Activated T-helper 9 cell treated with anti-CD3 and anti-CD28 coated beads, Interleukin-2, amount 50 U/mL, for 16 hours (primary cell): ENCODE data around the gene LHX2.

Experiments used
- DNase-seq: peaks from one replicate; pipeline ENCODE4 v3.0.0-alpha.2; 2020; ENCODE audit warnings: low read depth

Gene LHX2

DNA sequence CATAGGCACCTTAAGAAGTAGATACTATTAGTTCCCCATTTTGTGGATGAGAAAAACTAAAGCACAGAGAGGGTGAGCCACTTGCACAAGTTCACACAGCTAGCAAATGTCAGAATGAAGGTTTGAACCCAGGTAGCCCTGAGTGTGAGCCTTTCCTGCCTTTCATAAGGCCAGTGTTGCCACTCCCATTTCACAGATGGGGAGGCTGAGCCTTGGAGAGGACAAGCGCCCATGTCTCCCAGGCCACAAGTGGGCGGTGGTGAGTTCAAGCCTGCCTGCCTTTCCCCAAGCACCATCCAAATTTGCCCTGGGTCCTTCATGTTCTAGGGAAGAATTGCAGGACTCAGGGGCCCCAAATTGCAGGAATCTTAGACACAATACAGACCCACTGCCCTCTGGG, 50.6 kb downstream of the LHX2 start:
- DNase-seq = no peak

DNA sequence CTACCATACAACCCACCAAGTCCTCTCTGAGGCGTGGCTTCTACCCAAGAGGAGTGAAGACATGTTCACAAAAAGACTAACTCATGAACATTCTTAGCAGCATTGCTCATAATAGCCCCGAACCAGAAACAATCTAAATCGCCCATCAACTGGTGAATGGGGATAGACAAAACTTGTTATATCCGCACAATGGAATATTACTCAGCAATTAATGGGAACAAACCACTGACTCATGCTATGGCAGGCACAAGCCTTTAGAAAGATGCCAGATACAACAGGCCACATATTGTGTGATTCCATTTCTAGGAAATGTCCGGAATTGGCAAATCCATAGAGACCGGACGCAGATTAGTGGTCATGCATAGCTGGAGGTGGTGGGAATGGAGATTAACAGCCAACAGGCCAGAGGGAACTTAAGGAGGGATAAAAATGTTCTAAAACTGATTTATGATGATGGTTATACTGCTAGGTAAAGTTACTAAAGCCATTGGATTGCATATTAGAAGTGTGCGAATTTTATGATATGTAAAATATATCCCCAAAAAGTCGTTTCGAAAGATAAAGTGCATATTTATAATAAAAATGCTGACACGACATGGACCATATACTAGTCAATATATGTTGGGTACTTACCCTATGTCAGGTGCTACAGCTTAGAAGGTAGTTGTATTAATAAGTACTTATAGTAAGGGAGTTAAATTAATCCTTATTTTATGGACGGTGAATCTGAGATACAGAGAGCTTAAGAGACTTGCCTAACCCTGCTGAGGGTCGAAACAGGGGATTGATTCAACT, 55.4 kb downstream of the LHX2 start:
- DNase-seq = no peak

DNA sequence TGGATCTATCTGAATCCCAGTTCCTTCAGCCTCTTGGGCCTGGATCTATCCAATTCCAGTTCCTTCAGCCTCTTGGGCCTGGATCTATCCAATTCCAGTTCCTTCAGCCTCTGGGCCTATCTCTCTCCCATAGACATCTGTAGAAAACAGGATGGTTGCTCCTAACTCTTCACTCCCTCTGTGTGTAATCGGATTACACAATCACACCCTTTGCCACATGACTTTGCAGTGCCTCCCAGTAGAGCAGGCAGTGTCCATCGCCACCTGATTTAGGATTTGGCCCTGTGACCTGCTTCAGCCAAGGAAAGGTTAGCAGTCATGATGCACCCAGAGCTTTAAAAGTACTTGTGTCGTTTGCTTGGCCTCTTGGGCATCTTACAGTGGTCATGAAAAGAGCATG, 56.7 kb downstream of the LHX2 start:
- no peak for DNase-seq

DNA sequence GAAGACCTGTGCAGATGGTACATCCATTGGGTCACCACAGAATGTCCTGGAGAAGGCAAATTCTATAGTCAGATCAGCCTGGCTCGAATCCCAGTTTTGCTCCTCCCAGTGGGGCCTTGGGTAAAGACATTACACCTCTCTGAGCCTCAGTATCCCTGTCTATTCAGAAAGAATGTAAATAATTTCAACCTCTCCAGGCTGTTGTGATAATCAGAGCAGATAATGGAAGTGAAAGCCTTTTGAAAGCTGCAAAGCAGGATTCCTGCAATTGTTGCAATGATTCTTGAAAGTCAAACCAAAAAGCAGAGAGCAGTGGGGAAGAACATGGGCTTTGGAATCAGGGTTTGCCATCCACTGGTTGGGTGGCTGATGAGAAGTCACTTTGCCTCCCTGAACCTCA, 63.2 kb downstream of the LHX2 start:
- DNase-seq = no peak

DNA sequence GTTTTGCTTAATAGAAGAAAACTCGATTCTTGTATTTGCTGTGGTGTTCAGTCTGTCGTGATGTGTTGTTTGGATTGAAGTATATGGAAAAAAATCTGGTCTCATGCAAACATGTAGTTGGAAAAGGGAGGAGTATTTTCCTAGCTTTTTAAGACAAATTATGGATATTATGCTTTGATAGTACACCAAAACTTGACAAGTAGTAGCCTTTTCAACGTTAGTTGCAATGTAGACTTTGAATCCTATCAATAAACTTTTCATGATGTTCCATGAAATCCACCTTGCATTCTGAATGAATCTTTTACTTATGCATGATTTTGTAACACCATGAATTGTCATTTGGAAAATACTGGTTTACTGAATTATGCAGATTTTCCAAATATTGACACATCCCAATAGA, 64.2 kb downstream of the LHX2 start:
- no peak for DNase-seq

DNA sequence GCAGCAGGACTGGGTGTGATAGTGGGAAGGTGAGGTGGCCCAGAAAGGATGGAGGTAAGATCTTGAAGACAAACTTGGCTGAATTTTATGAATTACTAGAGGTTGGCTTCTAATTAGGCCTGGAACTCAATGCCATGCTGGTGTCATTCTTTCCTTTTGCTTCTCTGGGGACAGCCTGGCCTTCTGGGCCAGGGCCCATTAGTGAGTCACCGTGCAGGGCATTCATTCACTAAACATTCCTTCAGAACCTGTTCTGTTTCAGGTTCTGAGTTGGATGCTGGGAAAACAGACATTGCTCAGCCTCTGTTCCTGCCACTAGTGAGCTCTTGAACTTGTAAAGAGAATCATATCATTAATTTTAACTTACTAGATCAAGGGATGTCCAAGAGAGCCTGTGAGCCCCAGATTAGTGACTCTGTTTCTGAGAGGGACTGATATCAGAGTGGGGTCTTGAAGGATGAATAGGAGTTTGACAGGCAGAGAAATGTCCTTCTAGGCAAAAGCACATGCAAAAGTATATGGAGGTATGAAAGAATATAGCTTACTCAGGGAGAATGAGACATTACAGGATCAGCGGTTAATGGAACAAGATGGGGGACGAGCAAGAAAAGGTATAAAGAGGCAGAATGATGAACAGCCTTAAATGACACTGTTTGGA, 66.5 kb downstream of the LHX2 start:
- DNase-seq = no peak

DNA sequence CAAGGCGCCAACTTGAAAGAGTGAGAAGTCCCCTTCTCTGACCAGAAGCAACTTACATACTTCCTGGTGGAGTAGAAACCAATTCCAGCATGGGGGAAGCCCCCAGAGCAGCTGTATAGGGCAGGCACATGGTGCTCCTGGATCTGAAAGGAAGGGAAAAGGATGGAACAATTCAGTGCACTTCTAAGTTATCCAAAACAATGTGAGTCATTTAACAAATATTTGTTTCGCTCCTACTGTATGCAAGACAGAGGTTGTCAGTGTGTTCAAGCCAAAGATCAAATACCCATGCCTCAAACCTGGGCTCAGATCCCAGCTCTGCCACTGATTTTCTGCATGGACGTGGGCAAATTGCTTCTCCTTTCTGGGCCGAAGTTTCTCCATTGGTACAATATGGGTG, 67.1 kb downstream of the LHX2 start:
- DNase-seq = no peak

DNA sequence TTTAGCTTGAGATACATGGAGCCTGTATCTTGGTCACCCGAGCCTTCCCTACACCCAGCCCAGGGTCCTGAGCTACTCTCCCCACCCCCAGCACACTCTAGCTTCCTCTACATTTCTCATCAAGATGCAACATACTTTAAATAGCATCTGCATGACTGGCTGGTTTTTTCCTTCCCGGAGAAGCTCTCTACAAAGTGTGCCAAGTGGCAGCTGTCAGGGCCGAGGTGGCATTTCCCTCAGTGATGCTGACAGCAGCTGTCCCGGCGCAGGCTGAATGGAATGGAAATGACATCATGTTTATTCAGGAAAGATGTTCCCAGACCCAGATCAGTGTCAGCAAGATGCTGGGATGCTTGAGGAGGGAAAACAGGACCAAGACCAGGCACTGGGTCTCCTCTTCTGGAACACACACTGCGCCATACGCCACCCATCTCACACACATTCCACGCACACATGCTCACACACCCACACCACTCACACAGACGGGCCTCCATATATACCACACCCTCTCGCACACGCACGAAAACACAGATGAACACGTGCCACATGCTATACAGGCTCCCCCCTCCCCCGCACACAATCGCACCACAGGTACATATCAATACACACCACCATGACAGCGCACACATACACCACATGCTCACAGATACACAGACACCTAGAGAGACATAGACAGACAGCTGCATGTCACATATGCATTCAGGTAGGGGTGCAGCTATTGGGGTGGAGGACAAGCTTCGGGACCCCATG, 67.8 kb downstream of the LHX2 start:
- no peak for DNase-seq

DNA sequence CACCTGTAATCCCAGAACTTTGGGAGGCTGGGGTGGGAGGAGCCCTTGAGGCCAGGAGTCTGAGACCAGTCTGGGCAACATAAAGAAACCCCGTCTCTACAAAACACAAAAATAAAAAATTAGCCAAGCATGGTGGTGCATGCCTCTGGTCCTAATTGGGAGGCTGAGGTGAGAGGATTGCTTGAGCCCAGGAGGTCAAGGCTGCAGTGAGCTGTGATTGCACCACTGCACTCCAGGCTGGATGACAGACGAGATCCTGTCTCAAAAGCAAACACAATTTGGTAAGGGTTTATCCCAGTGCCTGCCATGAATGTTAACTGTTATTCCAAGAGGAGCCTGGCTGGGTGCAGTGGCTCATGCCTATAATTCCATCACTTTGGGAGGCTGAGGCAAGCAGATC, 71.1 kb downstream of the LHX2 start:
- no peak for DNase-seq
